MM.1S (cell line): ENCODE data around the gene ARHGEF18.

ENCODE experiments used
- DNase-seq: peaks from one replicate; pipeline ENCODE4 v3.0.0-alpha.2; 2015
- H2AFZ ChIP-seq: fragments of 300-600 bp; sonication (generic); 2 replicates; pipeline ENCODE4 v1.6.0; 2016; ENCODE audit warnings: antibody characterized with exemption, low read length
- H3F3A ChIP-seq: fragments of 300-600 bp; sonication (generic); 2 replicates; pipeline ENCODE4 v1.6.1; 2016; ENCODE audit warnings: mild to moderate bottlenecking, antibody characterized with exemption, low read length, moderate library complexity, mixed read lengths; ENCODE audit not compliant: insufficient read depth
- H3K27ac ChIP-seq: fragments of 300-600 bp; sonication (generic); 2 replicates; pipeline ENCODE4 v1.5.1; 2016; ENCODE audit warnings: mild to moderate bottlenecking, low read length
- H3K27me3 ChIP-seq: fragments of 300-600 bp; sonication (generic); replicated peaks from 2 replicates; pipeline ENCODE4 v1.6.0; 2016; ENCODE audit warnings: low read length; ENCODE audit not compliant: insufficient read depth
- H3K36me3 ChIP-seq: fragments of 300-600 bp; sonication (generic); replicated peaks from 2 replicates; pipeline ENCODE4 v1.6.1; 2016; ENCODE audit warnings: mild to moderate bottlenecking, low read length, mixed read lengths; ENCODE audit not compliant: insufficient read depth
- H3K4me1 ChIP-seq: fragments of 300-600 bp; sonication (generic); 2 replicates; pipeline ENCODE4 v1.6.1; 2016; ENCODE audit warnings: low read length, mixed read lengths
- H3K4me2 ChIP-seq: fragments of 300-600 bp; sonication (generic); 2 replicates; pipeline ENCODE4 v1.6.0; 2016; ENCODE audit warnings: low read depth, low read length
- H3K4me3 ChIP-seq: fragments of 300-600 bp; sonication (generic); 2 replicates; pipeline ENCODE4 v1.5.1; 2016; ENCODE audit warnings: low read length, mixed read lengths
- H3K79me2 ChIP-seq: fragments of 300-600 bp; sonication (generic); 2 replicates; pipeline ENCODE4 v1.6.1; 2016; ENCODE audit warnings: mixed run types, low read length, mixed read lengths
- H3K9ac ChIP-seq: fragments of 300-600 bp; sonication (generic); 2 replicates; pipeline ENCODE4 v1.6.1; 2016; ENCODE audit warnings: low read length, mixed read lengths
- H3K9me2 ChIP-seq: fragments of 300-600 bp; sonication (generic); replicated peaks from 2 replicates; pipeline ENCODE4 v1.6.1; 2016; ENCODE audit warnings: mild to moderate bottlenecking, low read length, mixed read lengths; ENCODE audit not compliant: insufficient read depth
- H3K9me3 ChIP-seq: fragments of 300-600 bp; sonication (generic); replicated peaks from 2 replicates; pipeline ENCODE4 v1.6.1; 2016; ENCODE audit warnings: mild to moderate bottlenecking, low read length, mixed read lengths; ENCODE audit not compliant: insufficient read depth
- H4K20me1 ChIP-seq: fragments of 300-600 bp; sonication (generic); 2 replicates; pipeline ENCODE4 v1.6.1; 2016; ENCODE audit warnings: mild to moderate bottlenecking, low read length, moderate library complexity, mixed read lengths; ENCODE audit not compliant: insufficient read depth
- EZH2 ChIP-seq: fragments of 300-600 bp; sonication (generic); optimal IDR thresholded peaks from 2 replicates; pipeline ENCODE3; 2017; ENCODE audit warnings: low read depth, mild to moderate bottlenecking, antibody characterized with exemption, low read length, mixed read lengths
- EZH2phosphoT487 ChIP-seq: fragments of 300-600 bp; sonication (generic); IDR thresholded peaks from 2 replicates; pipeline ENCODE4 v1.6.1; 2018; ENCODE audit warnings: antibody characterized with exemption, low read length
- TF ChIP-seq, protein P1 (sequence below): fragments of 300-600 bp; sonication (generic); IDR thresholded peaks from 2 replicates; pipeline ENCODE4 v1.5.1; 2016; ENCODE audit warnings: antibody characterized with exemption, low read length, mixed read lengths

ARHGEF18 gene

DNA sequence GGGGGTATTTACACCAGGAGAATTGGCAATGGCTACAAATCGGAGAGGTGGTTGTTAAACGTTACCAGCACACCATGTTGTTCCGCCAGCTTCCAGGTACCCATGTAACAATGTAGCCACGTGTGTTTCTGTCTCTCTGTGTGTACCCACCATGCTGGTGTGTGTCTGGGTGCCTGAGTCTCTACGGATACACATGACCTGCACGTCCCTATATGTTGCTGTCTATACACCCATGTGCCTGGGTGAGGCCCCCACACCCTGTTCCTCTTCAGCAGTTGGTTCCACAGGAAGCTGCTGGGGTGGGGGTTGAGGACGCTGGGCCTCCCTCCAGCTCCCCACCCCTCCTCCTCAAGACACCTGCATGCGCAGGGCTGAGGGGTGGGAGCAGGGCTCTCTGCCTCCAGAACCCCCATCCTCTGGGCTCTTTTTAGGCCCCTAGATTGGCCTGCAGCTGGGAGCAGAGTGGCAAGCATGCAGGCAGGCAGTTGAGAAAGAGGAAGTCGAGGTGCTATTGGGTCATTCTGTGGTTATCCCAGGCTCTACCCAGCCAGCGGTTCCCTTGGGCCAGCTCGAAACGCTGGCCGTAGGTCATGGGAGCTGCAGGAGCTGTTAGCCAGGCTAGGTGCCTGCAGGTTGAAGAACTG is at the start of gene ARHGEF18:
Gene ARHGEF18, plus strand, starts transcription at position 351 of the 644 bp plus-strand sequence. CDS start 13,954 bp downstream, outside the sequence.
- Histone ChIP-seq H3K9me3 (no peaks in the 10 kb centered on the region), H3K79me2 (no peaks in the 10 kb centered on the region), H3K9me2 (no peaks in the 10 kb centered on the region), H3K27ac (no peak within 1 kb of the TSS), H3K4me3 (no peak within 1 kb of the TSS), H3K27me3 (no peaks in the 10 kb centered on the region), H3K4me2 (no peak within 1 kb of the TSS), H3K36me3 (no peaks in the 10 kb centered on the region), H2AFZ (no peak within 1 kb of the TSS), H4K20me1 (no peaks in the 10 kb centered on the region), H3K4me1 (peaks cover 20% of the 10 kb centered on the region), H3K9ac (no peak within 1 kb of the TSS), H3F3A (no peaks in the 10 kb centered on the region)
- no peak for DNase-seq
- TF ChIP-seq EZH2phosphoT487 (no peak), EZH2 (no peak)
- TF ChIP-seq, protein P1, sequence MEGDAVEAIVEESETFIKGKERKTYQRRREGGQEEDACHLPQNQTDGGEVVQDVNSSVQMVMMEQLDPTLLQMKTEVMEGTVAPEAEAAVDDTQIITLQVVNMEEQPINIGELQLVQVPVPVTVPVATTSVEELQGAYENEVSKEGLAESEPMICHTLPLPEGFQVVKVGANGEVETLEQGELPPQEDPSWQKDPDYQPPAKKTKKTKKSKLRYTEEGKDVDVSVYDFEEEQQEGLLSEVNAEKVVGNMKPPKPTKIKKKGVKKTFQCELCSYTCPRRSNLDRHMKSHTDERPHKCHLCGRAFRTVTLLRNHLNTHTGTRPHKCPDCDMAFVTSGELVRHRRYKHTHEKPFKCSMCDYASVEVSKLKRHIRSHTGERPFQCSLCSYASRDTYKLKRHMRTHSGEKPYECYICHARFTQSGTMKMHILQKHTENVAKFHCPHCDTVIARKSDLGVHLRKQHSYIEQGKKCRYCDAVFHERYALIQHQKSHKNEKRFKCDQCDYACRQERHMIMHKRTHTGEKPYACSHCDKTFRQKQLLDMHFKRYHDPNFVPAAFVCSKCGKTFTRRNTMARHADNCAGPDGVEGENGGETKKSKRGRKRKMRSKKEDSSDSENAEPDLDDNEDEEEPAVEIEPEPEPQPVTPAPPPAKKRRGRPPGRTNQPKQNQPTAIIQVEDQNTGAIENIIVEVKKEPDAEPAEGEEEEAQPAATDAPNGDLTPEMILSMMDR = no peak

DNA sequence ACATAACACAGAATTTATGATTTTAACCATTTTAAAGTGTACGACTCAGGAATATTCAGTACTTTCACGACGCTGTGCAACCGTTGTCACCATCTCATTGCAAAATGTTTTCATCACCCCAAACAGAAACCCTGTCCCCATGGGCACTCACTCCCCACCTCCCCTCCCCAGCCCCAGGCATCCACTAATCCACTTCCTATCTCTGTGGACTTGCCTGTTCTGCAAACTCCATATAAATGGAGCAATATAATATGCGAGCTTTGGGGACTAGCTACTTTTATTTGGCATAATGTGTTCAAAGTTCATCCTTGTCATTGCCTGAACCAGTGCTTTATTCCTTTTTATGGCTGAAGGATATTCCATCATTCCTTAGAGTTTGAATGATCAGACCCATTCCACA is 47.2 kb upstream of the ARHGEF18 start:
- Histone ChIP-seq H3K36me3 (no peaks in the 10 kb centered on the region), H3K4me2 (no peak overlapping the region), H3K4me3 (no peak overlapping the region), H2AFZ (no peak overlapping the region), H4K20me1 (no peaks in the 10 kb centered on the region), H3K4me1 (no peaks in the 10 kb centered on the region), H3K27ac (no peak overlapping the region), H3K9ac (no peak overlapping the region), H3K27me3 (no peaks in the 10 kb centered on the region), H3K9me2 (no peaks in the 10 kb centered on the region), H3K9me3 (no peaks in the 10 kb centered on the region), H3F3A (no peaks in the 10 kb centered on the region), H3K79me2 (no peaks in the 10 kb centered on the region)
- no peak for DNase-seq
- TF ChIP-seq EZH2phosphoT487 (no peak), EZH2 (no peak)
- TF ChIP-seq, protein P1 = no peak

DNA sequence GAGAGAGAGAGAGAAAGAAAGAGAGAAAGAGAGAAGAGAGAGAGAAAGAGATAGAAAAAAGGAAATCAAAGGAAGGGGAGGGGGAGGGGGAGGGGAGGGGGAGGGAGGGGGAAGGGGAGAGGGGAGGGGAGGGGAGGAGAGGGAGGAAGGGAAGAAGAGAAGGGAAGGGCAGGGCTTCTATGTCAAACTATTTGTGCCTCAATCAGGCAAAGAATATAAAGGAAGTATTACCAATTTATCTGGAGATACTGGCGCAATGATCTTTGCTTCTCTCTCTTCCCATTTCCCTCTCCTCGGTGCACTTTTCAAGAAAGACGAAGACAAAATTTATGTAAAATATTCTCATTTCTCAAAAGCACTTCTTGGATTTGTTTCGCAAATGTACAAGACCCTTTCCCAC is 45.3 kb upstream of the ARHGEF18 start:
- TF ChIP-seq, protein P1 = no peak
- TF ChIP-seq EZH2phosphoT487 (no peak), EZH2 (no peak)
- H3K4me2 ChIP-seq = no peak overlapping the region
- H3F3A ChIP-seq = no peaks in the 10 kb centered on the region
- H3K9me3 ChIP-seq = no peaks in the 10 kb centered on the region
- H3K27ac ChIP-seq = no peak overlapping the region
- H3K27me3 ChIP-seq = no peaks in the 10 kb centered on the region
- H3K9me2 ChIP-seq = no peaks in the 10 kb centered on the region
- no peaks in the 10 kb centered on the region for H3K79me2 ChIP-seq
- H3K4me3 ChIP-seq = no peak overlapping the region
- H2AFZ ChIP-seq = no peak overlapping the region
- no peak overlapping the region for H3K9ac ChIP-seq
- no peaks in the 10 kb centered on the region for H3K36me3 ChIP-seq
- H4K20me1 ChIP-seq = no peaks in the 10 kb centered on the region
- H3K4me1 ChIP-seq = no peaks in the 10 kb centered on the region
- DNase-seq = no peak
